Measurements from ENCODE around the gene ERVMER34-1.

The ERVMER34-1 gene

GRCh38 chr4:52718123-52718522 lies 33.1 kb downstream of the ERVMER34-1 start:
- DNase-seq (ENCODE audit: low spot score), result no peak

- no peak for DNase-seq (ENCODE audit: low spot score)
These were observed 34.7 kb downstream of the ERVMER34-1 start for GRCh38 chr4:52716364-52717151.

GRCh38 chr4:52715914-52716313 lies 35.3 kb downstream of the ERVMER34-1 start:
- DNase-seq (ENCODE audit: low spot score), result no peak

GRCh38 chr4:52715255-52715897 lies 35.8 kb downstream of the ERVMER34-1 start:
- DNase-seq (ENCODE audit: low spot score), result no peak

- DNase-seq (ENCODE audit: low spot score), result no peak
These were observed 36.5 kb downstream of the ERVMER34-1 start for GRCh38 chr4:52714597-52715254.

GRCh38 chr4:52713456-52713937 lies 37.7 kb downstream of the ERVMER34-1 start:
- peak; percentile 34 for DNase-seq (ENCODE audit: low spot score)

GRCh38 chr4:52712251-52713130 lies 38.7 kb downstream of the ERVMER34-1 start:
- peak; percentile 100 for DNase-seq (ENCODE audit: low spot score)

- DNase-seq (ENCODE audit: low spot score), result peak; percentile 42
These were observed 39.4 kb downstream of the ERVMER34-1 start for GRCh38 chr4:52711834-52712250.

GRCh38 chr4:52711272-52711671 lies 40.0 kb downstream of the ERVMER34-1 start:
- DNase-seq (ENCODE audit: low spot score), result no peak

GRCh38 chr4:52709155-52709554 lies 42.1 kb downstream of the ERVMER34-1 start:
- DNase-seq (ENCODE audit: low spot score), result no peak

GRCh38 chr4:52704661-52705060 lies 46.6 kb downstream of the ERVMER34-1 start:
- no peak for DNase-seq (ENCODE audit: low spot score)

GRCh38 chr4:52704133-52704532 lies 47.1 kb downstream of the ERVMER34-1 start:
- DNase-seq (ENCODE audit: low spot score), result no peak

- no peak for DNase-seq (ENCODE audit: low spot score)
These were observed 50.0 kb downstream of the ERVMER34-1 start for GRCh38 chr4:52701207-52701606.

GRCh38 chr4:52694936-52695335 lies 56.3 kb downstream of the ERVMER34-1 start:
- DNase-seq (ENCODE audit: low spot score), result no peak

GRCh38 chr4:52693492-52693891 lies 57.7 kb downstream of the ERVMER34-1 start:
- no peak for DNase-seq (ENCODE audit: low spot score)

Measured in HuH-7.5 (cell line).